GM19023 (cell line): ENCODE measurements around the gene STX7.

Source experiments
- ATAC-seq: cut with Tn5 transposase; IDR thresholded peaks from one replicate; pipeline ENCODE4 v1.9.1; 2021; ENCODE audit warnings: mild to moderate bottlenecking, moderate library complexity; ENCODE audit not compliant: unreplicated experiment

Gene STX7

GRCh38 chr6:132478266-132478665, 34.6 kb downstream of the STX7 start:
- ATAC-seq, result no peak

- no peak for ATAC-seq
Measured at GRCh38 chr6:132476688-132477087, 36.2 kb downstream of the STX7 start.

- ATAC-seq, result no peak
Measured at GRCh38 chr6:132475925-132476324, 37.0 kb downstream of the STX7 start.

GRCh38 chr6:132471787-132472186, 41.1 kb downstream of the STX7 start:
- no peak for ATAC-seq

GRCh38 chr6:132466952-132467351, 46.0 kb downstream of the STX7 start:
- no peak for ATAC-seq

- ATAC-seq, result peak; percentile 67
Measured at GRCh38 chr6:132465530-132466485, 47.1 kb downstream of the STX7 start.

- ATAC-seq, result no peak
Measured at GRCh38 chr6:132464538-132465256, 48.2 kb downstream of the STX7 start.

- ATAC-seq, result no peak
Measured at GRCh38 chr6:132461958-132462357, 51.0 kb downstream of the STX7 start.

- no peak for ATAC-seq
Measured at GRCh38 chr6:132459605-132459952, 53.3 kb downstream of the STX7 start.

GRCh38 chr6:132458887-132459604, 53.9 kb downstream of the STX7 start:
- no peak for ATAC-seq

GRCh38 chr6:132456700-132457143, 56.2 kb downstream of the STX7 start:
- ATAC-seq, result peak; percentile 96

GRCh38 chr6:132446855-132447241, 66.1 kb downstream of the STX7 start:
- no peak for ATAC-seq

GRCh38 chr6:132446141-132446854, 66.6 kb downstream of the STX7 start:
- no peak for ATAC-seq

GRCh38 chr6:132445201-132445951, 67.5 kb downstream of the STX7 start:
- no peak for ATAC-seq

- ATAC-seq, result no peak
Measured at GRCh38 chr6:132443206-132443605, 69.7 kb downstream of the STX7 start.

- no peak for ATAC-seq
Measured at GRCh38 chr6:132430110-132430509, 82.8 kb downstream of the STX7 start.

- no peak for ATAC-seq
Measured at GRCh38 chr6:132425176-132425575, 87.7 kb downstream of the STX7 start.

GRCh38 chr6:132423839-132424238, 89.1 kb downstream of the STX7 start:
- no peak for ATAC-seq

- ATAC-seq, result no peak
Measured at GRCh38 chr6:132418235-132418965, 94.5 kb downstream of the STX7 start.
